Measurements from ENCODE around the gene RAB37.
A peak's percentile ranks its signal among the peaks of the same experiment; 100 is the strongest.

The RAB37 gene

GRCh38 chr17:74745548-74746177 lies 8.6 kb downstream of the RAB37 start:
- DNase-seq (ENCODE audit: low read depth), result no peak

- DNase-seq (ENCODE audit: low read depth), result no peak
Observed at GRCh38 chr17:74746376-74746775, 9.3 kb downstream of the RAB37 start.

- DNase-seq (ENCODE audit: low read depth), result no peak
Observed at GRCh38 chr17:74746922-74747321, 9.9 kb downstream of the RAB37 start.

- DNase-seq (ENCODE audit: low read depth), result no peak
Observed at GRCh38 chr17:74748279-74748528, 11.1 kb downstream of the RAB37 start.

- peak; percentile 94 for DNase-seq (ENCODE audit: low read depth)
Observed at GRCh38 chr17:74748529-74749278, 11.6 kb downstream of the RAB37 start, which contains the start of gene NHERF1. Gene NHERF1, plus strand, starts transcription at chr17:74748628. Its CDS starts 219 bp downstream, at chr17:74748847.

- DNase-seq (ENCODE audit: low read depth), result no peak
Observed at GRCh38 chr17:74749279-74750038, 12.4 kb downstream of the RAB37 start.

- no peak for DNase-seq (ENCODE audit: low read depth)
Observed at GRCh38 chr17:74750039-74750326, 12.9 kb downstream of the RAB37 start.

GRCh38 chr17:74750327-74751069 lies 13.4 kb downstream of the RAB37 start:
- no peak for DNase-seq (ENCODE audit: low read depth)

GRCh38 chr17:74752415-74752814 lies 15.4 kb downstream of the RAB37 start:
- no peak for DNase-seq (ENCODE audit: low read depth)

GRCh38 chr17:74752822-74753401 lies 15.9 kb downstream of the RAB37 start:
- no peak for DNase-seq (ENCODE audit: low read depth)

- DNase-seq (ENCODE audit: low read depth), result no peak
Observed at GRCh38 chr17:74754832-74755231, 17.8 kb downstream of the RAB37 start.

- DNase-seq (ENCODE audit: low read depth), result no peak
Observed at GRCh38 chr17:74755533-74755932, 18.5 kb downstream of the RAB37 start.

GRCh38 chr17:74756891-74757290 lies 19.8 kb downstream of the RAB37 start:
- DNase-seq (ENCODE audit: low read depth), result no peak

GRCh38 chr17:74757502-74757901 lies 20.4 kb downstream of the RAB37 start:
- no peak for DNase-seq (ENCODE audit: low read depth)

GRCh38 chr17:74757931-74758847 lies 21.1 kb downstream of the RAB37 start:
- DNase-seq (ENCODE audit: low read depth), result no peak

- DNase-seq (ENCODE audit: low read depth), result no peak
Observed at GRCh38 chr17:74758848-74759168, 21.8 kb downstream of the RAB37 start.

- DNase-seq (ENCODE audit: low read depth), result no peak
Observed at GRCh38 chr17:74759243-74759801, 22.3 kb downstream of the RAB37 start.

GRCh38 chr17:74759941-74760340 lies 22.9 kb downstream of the RAB37 start:
- DNase-seq (ENCODE audit: low read depth), result no peak

GRCh38 chr17:74760404-74761105 lies 23.5 kb downstream of the RAB37 start:
- no peak for DNase-seq (ENCODE audit: low read depth)

- no peak for DNase-seq (ENCODE audit: low read depth)
Observed at GRCh38 chr17:74761419-74761818, 24.4 kb downstream of the RAB37 start.

Data from activated T-cell treated with anti-CD3 and anti-CD28 coated beads for 24 hours (primary cell).